Choroid plexus epithelial cell (primary cell): Measurements from ENCODE around the gene U2AF2.

Experiments used
- DNase-seq: peaks from one replicate; pipeline ENCODE4 v3.0.0-alpha.2; 2010; ENCODE audit warnings: low read depth
- H3K4me3 ChIP-seq: 2 replicates; pipeline ENCODE4 v1.5.1; 2011; ENCODE audit warnings: low read depth, mild to moderate bottlenecking, control low read depth, low read length, moderate library complexity
- TF ChIP-seq, protein P1 (sequence below): conservative IDR thresholded peaks from 2 replicates; pipeline ENCODE4 v1.5.1; 2011; ENCODE audit warnings: low read depth, mild to moderate bottlenecking, control low read depth, inconsistent platforms, low read length, moderate library complexity

Gene U2AF2

GRCh38 chr19:55643887-55644176 is 11.0 kb upstream of the U2AF2 start:
- H3K4me3 ChIP-seq, result peak overlapping the region; percentile 81
- DNase-seq, result no peak
- TF ChIP-seq, protein P1, sequence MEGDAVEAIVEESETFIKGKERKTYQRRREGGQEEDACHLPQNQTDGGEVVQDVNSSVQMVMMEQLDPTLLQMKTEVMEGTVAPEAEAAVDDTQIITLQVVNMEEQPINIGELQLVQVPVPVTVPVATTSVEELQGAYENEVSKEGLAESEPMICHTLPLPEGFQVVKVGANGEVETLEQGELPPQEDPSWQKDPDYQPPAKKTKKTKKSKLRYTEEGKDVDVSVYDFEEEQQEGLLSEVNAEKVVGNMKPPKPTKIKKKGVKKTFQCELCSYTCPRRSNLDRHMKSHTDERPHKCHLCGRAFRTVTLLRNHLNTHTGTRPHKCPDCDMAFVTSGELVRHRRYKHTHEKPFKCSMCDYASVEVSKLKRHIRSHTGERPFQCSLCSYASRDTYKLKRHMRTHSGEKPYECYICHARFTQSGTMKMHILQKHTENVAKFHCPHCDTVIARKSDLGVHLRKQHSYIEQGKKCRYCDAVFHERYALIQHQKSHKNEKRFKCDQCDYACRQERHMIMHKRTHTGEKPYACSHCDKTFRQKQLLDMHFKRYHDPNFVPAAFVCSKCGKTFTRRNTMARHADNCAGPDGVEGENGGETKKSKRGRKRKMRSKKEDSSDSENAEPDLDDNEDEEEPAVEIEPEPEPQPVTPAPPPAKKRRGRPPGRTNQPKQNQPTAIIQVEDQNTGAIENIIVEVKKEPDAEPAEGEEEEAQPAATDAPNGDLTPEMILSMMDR, result no peak

DNA sequence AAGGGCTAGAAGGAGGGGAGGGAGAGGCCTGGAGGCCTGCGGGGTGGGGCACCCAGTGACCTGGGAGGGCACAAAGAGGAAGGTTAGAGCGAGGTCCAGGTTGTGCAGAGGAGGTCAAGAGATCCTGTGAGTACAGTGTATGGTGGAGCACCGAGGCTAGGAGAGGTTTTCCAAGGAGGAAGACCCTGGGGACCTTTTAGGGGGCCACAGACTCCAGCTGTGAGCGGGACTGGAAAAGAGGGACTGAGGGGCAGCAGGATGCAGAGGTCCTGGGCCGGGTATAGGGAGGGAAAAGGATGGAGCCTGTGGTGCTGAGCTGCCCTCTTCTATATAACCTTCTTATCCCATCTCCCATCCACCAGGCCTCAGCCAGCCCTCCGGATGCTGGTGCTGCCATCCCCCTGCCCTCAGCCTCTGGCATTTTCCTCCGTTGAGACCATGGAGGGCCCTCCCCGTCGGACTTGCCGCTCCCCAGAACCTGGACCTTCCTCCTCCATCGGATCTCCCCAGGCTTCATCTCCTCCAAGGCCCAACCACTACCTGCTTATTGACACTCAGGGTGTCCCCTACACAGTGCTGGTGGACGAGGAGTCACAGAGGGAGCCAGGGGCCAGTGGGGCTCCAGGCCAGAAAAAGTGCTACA is 10.5 kb upstream of the U2AF2 start:
- TF ChIP-seq, protein P1, result no peak
- DNase-seq, result no peak
- H3K4me3 ChIP-seq, result peak overlapping the region; percentile 81

DNA sequence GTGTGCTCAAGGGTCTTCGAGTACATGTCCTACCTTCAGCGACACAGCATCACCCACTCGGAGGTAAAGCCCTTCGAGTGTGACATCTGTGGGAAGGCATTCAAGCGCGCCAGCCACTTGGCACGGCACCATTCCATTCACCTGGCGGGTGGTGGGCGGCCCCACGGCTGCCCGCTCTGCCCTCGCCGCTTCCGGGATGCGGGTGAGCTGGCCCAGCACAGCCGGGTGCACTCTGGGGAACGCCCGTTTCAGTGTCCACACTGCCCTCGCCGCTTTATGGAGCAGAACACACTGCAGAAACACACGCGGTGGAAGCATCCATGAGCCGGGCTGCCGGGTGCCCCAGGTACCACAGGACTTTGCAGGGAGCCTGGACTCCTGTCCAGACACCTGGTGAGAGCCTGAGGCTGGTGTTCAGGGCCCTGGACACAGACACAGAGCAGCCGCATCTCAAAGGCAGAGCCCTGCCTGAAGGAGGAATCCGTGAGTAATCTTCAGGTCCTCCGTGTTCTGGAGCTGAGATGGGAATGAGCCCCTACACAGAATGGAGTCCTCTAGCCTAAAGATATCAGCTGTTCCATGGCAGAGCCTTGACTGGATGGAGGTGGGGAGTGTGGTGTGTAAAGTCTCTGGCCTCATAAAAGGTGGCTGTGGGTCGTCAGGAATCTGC is 9.9 kb upstream of the U2AF2 start:
- TF ChIP-seq, protein P1, result no peak
- no peak for DNase-seq
- no peak overlapping the region for H3K4me3 ChIP-seq

DNA sequence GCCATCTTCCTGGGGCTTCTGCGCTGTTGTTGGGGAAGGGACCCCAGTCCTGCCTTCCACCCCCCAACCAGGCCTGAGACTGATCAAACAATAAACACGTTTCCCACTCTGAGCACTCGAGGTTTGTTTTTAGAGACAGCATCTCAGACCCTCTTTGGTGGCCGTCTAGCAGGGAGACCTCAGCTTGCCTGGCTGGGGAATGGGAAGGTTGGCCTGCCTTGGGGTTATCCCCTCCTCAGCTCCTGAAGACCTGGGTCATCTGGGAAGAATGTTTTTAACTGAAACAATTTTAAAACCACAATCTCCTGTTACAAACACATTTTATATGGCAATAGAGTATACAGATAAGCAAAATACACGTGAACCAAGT is 9.3 kb upstream of the U2AF2 start:
- DNase-seq, result no peak
- no peak overlapping the region for H3K4me3 ChIP-seq
- TF ChIP-seq, protein P1, result no peak

DNA sequence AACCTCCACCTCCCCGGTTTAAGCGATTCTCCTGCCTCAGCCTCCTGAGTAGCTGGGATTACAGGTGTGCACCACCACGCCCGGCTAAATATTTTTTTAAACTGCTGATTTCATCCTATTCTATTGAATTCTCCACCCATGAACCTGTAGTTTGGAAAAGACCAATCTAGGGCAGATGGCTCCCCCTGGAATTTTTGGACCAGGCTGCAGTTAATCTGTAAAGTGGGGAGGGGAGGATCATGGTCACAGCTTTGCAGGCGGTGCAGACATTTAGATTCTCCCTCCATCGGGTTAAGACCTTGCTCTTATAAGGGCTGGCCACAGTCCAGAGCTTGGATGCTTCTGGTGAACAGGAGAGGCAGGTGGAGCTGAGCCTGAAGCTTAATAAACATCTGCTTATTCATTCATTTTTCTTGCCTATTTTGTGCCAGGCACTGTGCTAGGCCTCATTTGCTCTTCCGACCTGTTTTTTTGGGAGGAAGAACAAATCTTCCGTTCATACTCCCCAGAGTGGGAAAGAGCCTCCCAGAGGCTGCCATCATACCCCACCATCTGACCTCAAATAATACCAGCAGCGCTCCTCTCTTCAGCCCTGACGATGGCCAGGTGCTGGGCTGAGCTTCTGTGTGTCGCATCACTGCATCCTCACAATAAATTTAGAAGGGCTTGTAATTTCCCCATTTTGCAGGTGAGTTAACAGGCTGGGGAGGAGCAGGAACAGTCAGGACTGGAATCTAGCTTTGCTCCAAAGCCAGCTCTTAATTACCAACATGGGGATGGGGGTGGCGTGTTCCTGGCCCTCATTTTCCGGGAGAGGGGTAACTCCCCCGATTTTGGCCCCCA is 7.7 kb upstream of the U2AF2 start:
- no peak for DNase-seq
- TF ChIP-seq, protein P1, result no peak
- H3K4me3 ChIP-seq, result peak overlapping the region; percentile 91

DNA sequence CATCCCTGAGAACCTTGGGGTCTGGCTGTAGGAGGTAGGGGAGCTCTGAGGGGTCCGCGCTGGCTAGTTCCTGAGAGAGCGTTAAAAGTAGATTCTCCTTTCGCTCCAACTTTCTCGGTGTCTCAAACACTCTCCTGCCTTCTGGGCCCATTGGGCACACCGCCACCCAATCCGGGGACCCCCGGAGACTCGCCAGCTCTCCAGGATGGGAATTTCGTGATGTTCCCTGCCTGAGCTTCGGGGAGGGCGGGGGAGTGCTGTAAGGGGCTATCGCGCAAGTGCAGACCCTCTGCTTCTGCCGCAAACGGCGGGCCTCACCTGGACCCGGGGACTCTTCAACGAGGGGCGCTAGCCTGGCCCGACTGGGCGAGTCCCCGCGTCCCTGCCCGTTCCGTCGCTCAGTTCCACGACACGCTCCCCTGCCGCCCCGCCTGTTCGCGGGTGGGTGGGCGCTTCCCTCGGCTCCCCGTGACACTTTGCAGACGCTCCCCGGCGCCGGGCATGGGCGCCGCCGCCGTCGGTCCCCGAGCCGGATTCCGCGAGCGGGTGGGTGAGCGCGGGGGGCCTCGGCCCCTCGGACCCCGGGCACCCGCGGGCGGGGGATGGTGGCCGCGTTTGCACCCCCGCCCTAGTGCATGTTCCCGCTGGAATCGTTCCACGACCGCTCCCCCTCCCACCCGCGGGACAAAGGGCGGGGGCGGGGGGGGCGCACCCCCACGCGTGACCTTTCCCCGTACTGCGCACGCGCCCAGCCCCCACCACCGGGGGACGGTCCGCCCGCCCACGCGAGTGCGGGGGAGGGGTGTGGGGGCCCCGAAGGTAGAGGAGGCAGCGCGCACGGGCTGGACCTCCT is 6.9 kb upstream of the U2AF2 start, which contains the start of gene CCDC106:
Gene CCDC106, plus strand, starts transcription at position 481 of the 853 bp plus-strand sequence. CDS start 835 bp downstream, outside the sequence.
- H3K4me3 ChIP-seq, result peak within 1 kb of the TSS; percentile 91
- peak; percentile 79 for DNase-seq
- TF ChIP-seq, protein P1, result no peak
